KMS-11 (cell line): ENCODE measurements around the gene CHML.
"Not testable (repeated sequence)": the region's sequence is repeated elsewhere in the genome, so short reads cannot be mapped to it uniquely, and the experiment has no call there.

ENCODE experiments used
- H2AFZ ChIP-seq: fragments of 200-600 bp; sonication (generic); 2 replicates; pipeline ENCODE4 v1.6.1; 2016; ENCODE audit warnings: antibody characterized with exemption, mixed run types, low read depth
- H3K27ac ChIP-seq: fragments of 200-600 bp; sonication (generic); 2 replicates; pipeline ENCODE4 v1.6.1; 2016; ENCODE audit warnings: mild to moderate bottlenecking, mixed run types
- H3K27me3 ChIP-seq: fragments of 200-600 bp; sonication (generic); 2 replicates; pipeline ENCODE4 v1.6.1; 2017; ENCODE audit warnings: mild to moderate bottlenecking, low read depth, mixed run types, moderate library complexity; ENCODE audit not compliant: insufficient read depth
- H3K36me3 ChIP-seq: fragments of 200-600 bp; sonication (generic); 2 replicates; pipeline ENCODE4 v1.6.1; 2017; ENCODE audit warnings: mild to moderate bottlenecking, mixed run types; ENCODE audit not compliant: insufficient read depth
- H3K4me1 ChIP-seq: fragments of 200-600 bp; sonication (generic); 2 replicates; pipeline ENCODE4 v1.6.1; 2016; ENCODE audit warnings: mild to moderate bottlenecking, low read depth, mixed run types; ENCODE audit not compliant: poor library complexity, severe bottlenecking
- H3K4me2 ChIP-seq: fragments of 200-600 bp; sonication (generic); 2 replicates; pipeline ENCODE4 v1.7.0; 2016; ENCODE audit warnings: mild to moderate bottlenecking, mixed run types
- H3K4me3 ChIP-seq: fragments of 200-600 bp; sonication (generic); IDR thresholded peaks from 2 replicates; pipeline ENCODE4 v1.6.1; 2017; ENCODE audit warnings: low read depth, low read length, mixed read lengths; ENCODE audit not compliant: insufficient read depth
- H3K79me2 ChIP-seq: fragments of 200-600 bp; sonication (generic); 2 replicates; pipeline ENCODE4 v1.6.1; 2016; ENCODE audit warnings: low read depth, mixed run types; ENCODE audit not compliant: insufficient read depth
- H3K9ac ChIP-seq: fragments of 200-600 bp; sonication (generic); 2 replicates; pipeline ENCODE4 v1.6.1; 2016; ENCODE audit warnings: mild to moderate bottlenecking, mixed run types
- H4K20me1 ChIP-seq: fragments of 200-600 bp; sonication (generic); 2 replicates; pipeline ENCODE4 v1.6.1; 2016; ENCODE audit warnings: mild to moderate bottlenecking, mixed run types; ENCODE audit not compliant: insufficient read depth
- CTCF ChIP-seq: fragments of 200-600 bp; sonication (generic); conservative IDR thresholded peaks from 2 replicates; pipeline ENCODE4 v1.6.1; 2017; ENCODE audit warnings: low read depth, mild to moderate bottlenecking, antibody characterized with exemption, low read length, moderate library complexity, mixed read lengths

The CHML gene

GRCh38 chr1:241660424-241660972 lies 20.3 kb upstream of the CHML start:
- H3K27ac ChIP-seq, result no peak overlapping the region
- H3K9ac ChIP-seq, result no peak overlapping the region
- H3K4me2 ChIP-seq, result no peak overlapping the region
- H2AFZ ChIP-seq, result no peak overlapping the region
- H3K79me2 ChIP-seq, result no peaks in the 10 kb centered on the region
- no peak overlapping the region for H3K4me3 ChIP-seq
- H3K4me1 ChIP-seq, result no peaks in the 10 kb centered on the region
- H3K27me3 ChIP-seq, result no peaks in the 10 kb centered on the region
- no peak for TF ChIP-seq CTCF
- H3K36me3 ChIP-seq, result no peaks in the 10 kb centered on the region
- H4K20me1 ChIP-seq, result no peaks in the 10 kb centered on the region

GRCh38 chr1:241659016-241659415 lies 18.8 kb upstream of the CHML start:
- not testable (repeated sequence) for H3K9ac ChIP-seq, H3K4me1 ChIP-seq, H3K27ac ChIP-seq, H3K4me3 ChIP-seq, H3K36me3 ChIP-seq, H3K27me3 ChIP-seq, H3K79me2 ChIP-seq, H3K4me2 ChIP-seq, H4K20me1 ChIP-seq, H2AFZ ChIP-seq

GRCh38 chr1:241658081-241658793 lies 18.1 kb upstream of the CHML start:
- no peak overlapping the region for H3K27ac ChIP-seq
- H3K4me1 ChIP-seq, result no peaks in the 10 kb centered on the region
- H3K4me2 ChIP-seq, result no peak overlapping the region
- no peaks in the 10 kb centered on the region for H4K20me1 ChIP-seq
- H3K9ac ChIP-seq, result no peak overlapping the region
- no peaks in the 10 kb centered on the region for H3K36me3 ChIP-seq
- no peaks in the 10 kb centered on the region for H3K27me3 ChIP-seq
- no peak for TF ChIP-seq CTCF
- no peaks in the 10 kb centered on the region for H3K79me2 ChIP-seq
- H2AFZ ChIP-seq, result no peak overlapping the region
- no peak overlapping the region for H3K4me3 ChIP-seq

- Histone ChIP-seq H3K79me2 (no peaks in the 10 kb centered on the region), H2AFZ (no peak overlapping the region), H3K4me3 (no peak overlapping the region), H3K36me3 (no peaks in the 10 kb centered on the region), H3K9ac (no peak overlapping the region), H4K20me1 (no peaks in the 10 kb centered on the region), H3K4me1 (no peaks in the 10 kb centered on the region), H3K27me3 (no peaks in the 10 kb centered on the region), H3K27ac (no peak overlapping the region), H3K4me2 (no peak overlapping the region)
- no peak for TF ChIP-seq CTCF
Measured at GRCh38 chr1:241654641-241655040, 14.5 kb upstream of the CHML start.

- H3K36me3 ChIP-seq, result no peaks in the 10 kb centered on the region
- no peak for TF ChIP-seq CTCF
- no peaks in the 10 kb centered on the region for H3K27me3 ChIP-seq
Measured at GRCh38 chr1:241654019-241654418, 13.8 kb upstream of the CHML start.

More at GRCh38 chr1:241654019-241654418, 13.8 kb upstream of the CHML start:
- no peak overlapping the region for H3K4me3 ChIP-seq
- H4K20me1 ChIP-seq, result no peaks in the 10 kb centered on the region
- no peak overlapping the region for H3K9ac ChIP-seq
- no peaks in the 10 kb centered on the region for H3K79me2 ChIP-seq
- no peak overlapping the region for H2AFZ ChIP-seq
- H3K27ac ChIP-seq, result no peak overlapping the region
- no peak overlapping the region for H3K4me2 ChIP-seq
- no peaks in the 10 kb centered on the region for H3K4me1 ChIP-seq
